ENCODE results near the gene TSSK3.
A peak's percentile ranks its signal among the peaks of the same experiment; 100 is the strongest.

TSSK3 gene

GRCh38 chr1:32400876-32401631 lies 38.7 kb downstream of the TSSK3 start:
- peak; percentile 78 for DNase-seq (ENCODE audit: low spot score)

DNA sequence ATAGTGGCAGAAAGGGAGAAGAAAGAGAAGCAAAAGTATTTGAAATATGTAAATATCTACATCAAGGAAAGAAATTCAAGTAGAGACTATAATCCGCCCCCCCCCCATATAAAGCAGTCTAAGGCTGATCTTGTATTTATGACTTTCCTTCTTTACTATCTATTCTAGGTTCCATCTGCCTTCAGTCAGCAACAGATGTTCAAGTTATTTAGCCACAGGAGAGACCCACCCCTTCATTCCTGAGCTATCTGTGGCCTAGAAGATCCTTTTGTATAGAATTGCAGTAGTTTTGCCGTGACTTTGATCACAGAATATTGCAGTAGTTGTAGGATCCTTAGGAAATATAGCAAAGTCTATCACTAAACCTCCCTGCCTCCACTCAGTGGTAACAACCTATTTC lies 42.6 kb downstream of the TSSK3 start:
- DNase-seq (ENCODE audit: low spot score), result no peak

DNA sequence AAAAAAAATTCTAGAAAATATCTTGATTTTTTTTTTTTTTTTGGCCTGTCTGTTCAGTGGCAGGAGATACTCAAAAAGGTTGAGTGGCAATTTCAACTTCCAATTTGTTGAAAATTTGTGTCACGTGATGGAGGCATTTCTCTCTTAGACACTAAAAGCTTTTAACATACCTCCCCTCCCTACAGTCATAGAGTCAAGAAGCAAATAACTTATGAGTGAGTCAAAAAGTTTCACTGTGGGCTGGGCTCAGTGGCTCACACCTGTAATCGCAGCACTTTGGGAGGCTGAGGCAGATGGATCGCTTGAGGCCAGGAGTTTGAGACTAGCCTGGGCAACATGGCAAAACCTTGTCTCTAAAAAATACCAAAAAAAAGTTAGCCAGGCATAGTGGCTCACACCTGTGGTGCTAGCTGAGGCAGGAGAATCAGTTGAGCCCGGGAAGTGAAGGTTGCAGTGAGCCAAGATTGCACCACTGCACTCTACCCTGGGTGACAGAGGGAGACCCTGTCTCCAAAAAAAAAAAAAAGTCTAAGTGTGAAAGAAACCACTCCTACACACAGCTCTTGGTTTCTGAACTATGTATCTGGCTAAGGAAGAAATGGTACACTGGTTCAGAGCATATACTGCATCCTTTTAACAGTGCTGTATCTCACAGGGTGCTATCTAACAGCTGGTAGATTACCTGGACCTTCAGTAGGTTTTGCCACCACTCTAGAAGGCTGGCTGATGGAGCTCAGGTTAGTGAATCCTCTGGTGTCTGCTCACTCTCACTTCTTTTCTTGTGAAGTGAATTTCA lies 43.5 kb downstream of the TSSK3 start:
- no peak for DNase-seq (ENCODE audit: low spot score)

DNA sequence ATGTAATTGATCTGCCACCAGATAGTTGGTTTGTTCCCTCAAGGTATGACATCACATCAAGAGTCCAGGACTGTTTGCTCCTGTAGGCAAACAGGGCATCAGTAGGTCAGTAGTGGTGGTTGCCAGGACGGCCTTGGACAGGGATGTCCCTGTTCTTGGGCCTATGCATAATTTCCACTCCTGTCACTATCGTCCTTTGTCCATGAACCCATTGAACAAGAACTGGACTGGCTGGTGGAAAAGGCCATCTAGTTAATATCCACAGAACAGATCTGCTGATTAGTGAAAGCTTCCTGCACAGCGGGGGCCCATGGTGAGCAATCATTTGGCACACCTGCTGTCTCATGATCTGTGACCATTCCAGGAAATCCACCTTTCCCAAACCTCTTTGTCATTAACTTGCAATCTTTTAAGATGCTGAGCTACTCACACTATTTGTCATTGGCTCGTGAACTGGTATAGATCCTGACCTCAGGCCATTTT lies 44.3 kb downstream of the TSSK3 start:
- DNase-seq (ENCODE audit: low spot score), result no peak

DNA sequence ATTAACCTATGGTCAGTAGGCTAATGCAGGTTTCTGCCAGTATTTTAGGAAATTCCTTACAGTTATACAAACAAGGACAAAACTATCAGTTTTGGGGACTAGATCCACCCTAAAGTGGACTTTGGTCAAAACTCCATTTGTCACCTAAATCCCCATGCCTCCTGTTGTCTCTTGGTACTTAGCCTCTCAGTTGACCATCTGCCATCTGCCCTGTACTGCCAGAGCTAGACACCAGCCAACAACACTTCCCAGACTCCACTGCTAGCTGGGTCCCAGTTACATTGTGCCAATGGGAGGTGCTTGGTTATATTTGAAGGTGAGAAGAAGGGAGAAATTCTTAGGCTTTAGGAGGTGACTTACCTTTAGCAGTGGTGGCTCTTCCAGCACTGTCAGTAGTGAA lies 48.9 kb downstream of the TSSK3 start:
- no peak for DNase-seq (ENCODE audit: low spot score)

GRCh38 chr1:32413507-32414185 lies 51.3 kb downstream of the TSSK3 start:
- peak; percentile 91 for DNase-seq (ENCODE audit: low spot score)
